H9 (cell line): Measurements from ENCODE around the gene GPD1. TPM values are rescaled to one million over a fixed set of nuclear protein-coding genes. Genes with fewer than 3 reads are reported as not detected.

Experiments
- DNase-seq: peaks from one replicate; pipeline ENCODE4 v3.0.0-alpha.2; 2017
- H2AFZ ChIP-seq: one replicate; pipeline ENCODE4 v1.6.1; 2013; ENCODE audit warnings: mild to moderate bottlenecking, low read length, control low read depth, moderate library complexity
- H2AK5ac ChIP-seq: 2 replicates; pipeline ENCODE4 v1.6.1; 2013; ENCODE audit warnings: low read length, control low read depth, mixed read lengths; ENCODE audit not compliant: insufficient read length
- H2BK120ac ChIP-seq: one replicate; pipeline ENCODE4 v1.6.1; 2013; ENCODE audit warnings: low read depth, mild to moderate bottlenecking, low read length, control low read depth, inconsistent platforms; ENCODE audit not compliant: poor library complexity, severe bottlenecking
- H2BK12ac ChIP-seq: 2 replicates; pipeline ENCODE4 v1.6.1; 2013; ENCODE audit warnings: low read length, control low read depth, mixed read lengths, low read depth; ENCODE audit not compliant: insufficient read length
- H2BK15ac ChIP-seq: 2 replicates; pipeline ENCODE4 v1.6.1; 2013; ENCODE audit warnings: low read depth, low read length, control low read depth
- H2BK20ac ChIP-seq: one replicate; pipeline ENCODE4 v1.6.1; 2013; ENCODE audit warnings: low read depth, mild to moderate bottlenecking, low read length, control low read depth, inconsistent platforms; ENCODE audit not compliant: poor library complexity, severe bottlenecking
- H2BK5ac ChIP-seq: 2 replicates; pipeline ENCODE4 v1.6.1; 2013; ENCODE audit warnings: low read length, control low read depth, mixed read lengths; ENCODE audit not compliant: insufficient read length
- H3K14ac ChIP-seq: 2 replicates; pipeline ENCODE4 v1.6.1; 2013; ENCODE audit warnings: low read length, control low read depth; ENCODE audit not compliant: insufficient read depth
- H3K18ac ChIP-seq: 2 replicates; pipeline ENCODE4 v1.6.1; 2013; ENCODE audit warnings: low read depth, mild to moderate bottlenecking, mixed read lengths, low read length, control low read depth; ENCODE audit not compliant: insufficient read length
- H3K23ac ChIP-seq: 2 replicates; pipeline ENCODE4 v1.6.1; 2013; ENCODE audit warnings: low read length, control low read depth, mixed read lengths, low read depth; ENCODE audit not compliant: insufficient read length
- H3K23me2 ChIP-seq: 2 replicates; pipeline ENCODE4 v1.6.1; 2013; ENCODE audit warnings: low read depth, mild to moderate bottlenecking, mixed read lengths, low read length, control low read depth; ENCODE audit not compliant: insufficient read length, poor library complexity, severe bottlenecking
- H3K27ac ChIP-seq: 2 replicates; pipeline ENCODE4 v1.5.1; 2013; ENCODE audit warnings: low read length, control low read depth, mixed read lengths, low read depth; ENCODE audit not compliant: insufficient read length
- H3K27me3 ChIP-seq: 2 replicates; pipeline ENCODE4 v1.6.1; 2013; ENCODE audit warnings: low read length, control low read depth, inconsistent platforms; ENCODE audit not compliant: insufficient read depth
- H3K4ac ChIP-seq: 2 replicates; pipeline ENCODE4 v1.6.1; 2013; ENCODE audit warnings: low read depth, mild to moderate bottlenecking, control low read depth, inconsistent platforms, low read length, moderate library complexity
- H3K4me1 ChIP-seq: 2 replicates; pipeline ENCODE4 v1.6.1; 2013; ENCODE audit warnings: low read length, control low read depth, inconsistent platforms; ENCODE audit not compliant: insufficient read depth
- H3K4me2 ChIP-seq: 2 replicates; pipeline ENCODE4 v1.6.1; 2013; ENCODE audit warnings: low read length, control low read depth, mixed read lengths; ENCODE audit not compliant: insufficient read length, insufficient read depth
- H3K56ac ChIP-seq: 2 replicates; pipeline ENCODE4 v1.6.1; 2013; ENCODE audit warnings: low read depth, mild to moderate bottlenecking, mixed read lengths, low read length, control low read depth; ENCODE audit not compliant: insufficient read length
- H3K79me1 ChIP-seq: 2 replicates; pipeline ENCODE4 v1.6.1; 2013; ENCODE audit warnings: low read depth, mild to moderate bottlenecking, moderate library complexity, low read length, control low read depth, inconsistent platforms; ENCODE audit not compliant: insufficient read depth, poor library complexity, severe bottlenecking
- H3K79me2 ChIP-seq: 2 replicates; pipeline ENCODE4 v1.6.1; 2013; ENCODE audit warnings: low read length, control low read depth, inconsistent platforms; ENCODE audit not compliant: insufficient read depth
- H3K9ac ChIP-seq: 2 replicates; pipeline ENCODE4 v1.6.1; 2013; ENCODE audit warnings: low read length, control low read depth, mixed read lengths; ENCODE audit not compliant: insufficient read length; ENCODE audit errors: extremely low read depth
- H3K9me3 ChIP-seq: one replicate; pipeline ENCODE4 v1.6.1; 2013; ENCODE audit warnings: low read depth, low read length, inconsistent platforms; ENCODE audit not compliant: control insufficient read depth
- H3T11ph ChIP-seq: one replicate; pipeline ENCODE4 v1.6.1; 2013; ENCODE audit warnings: mild to moderate bottlenecking, low read length, control low read depth, inconsistent platforms
- H4K20me1 ChIP-seq: one replicate; pipeline ENCODE4 v1.6.1; 2013; ENCODE audit not compliant: control insufficient read depth, insufficient read length, insufficient read depth
- H4K5ac ChIP-seq: 2 replicates; pipeline ENCODE4 v1.6.1; 2013; ENCODE audit warnings: low read depth, mild to moderate bottlenecking, mixed read lengths, low read length, control low read depth; ENCODE audit not compliant: insufficient read length
- H4K8ac ChIP-seq: replicated peaks from 2 replicates; pipeline ENCODE4 v1.6.1; 2013; ENCODE audit warnings: low read length, control low read depth, mixed read lengths, low read depth; ENCODE audit not compliant: insufficient read length
- H4K91ac ChIP-seq: 2 replicates; pipeline ENCODE4 v1.6.1; 2013; ENCODE audit warnings: low read depth, mild to moderate bottlenecking, moderate library complexity, mixed read lengths, low read length, control low read depth; ENCODE audit not compliant: insufficient read length
- H3K27ac Mint-ChIP-seq, 3 experiments: 2 replicates in 2 of 3; 3 replicates in 1 of 3; pipeline ENCODE4 v1.8.0; 2020 to 2021; ENCODE audit warnings: mixed read lengths in 3 of 3, mild to moderate bottlenecking in 1 of 3, moderate library complexity in 1 of 3
- H3K27me3 Mint-ChIP-seq: 2 replicates; pipeline ENCODE4 v1.8.0; 2021; ENCODE audit warnings: low read depth, mild to moderate bottlenecking, moderate library complexity, mixed read lengths
- H3K36me3 Mint-ChIP-seq, 3 experiments: 2 replicates in 2 of 3; 3 replicates in 1 of 3; pipeline ENCODE4 v1.8.0; 2020 to 2021; ENCODE audit warnings: low read depth in 3 of 3, mixed read lengths in 3 of 3; ENCODE audit not compliant: insufficient read depth in 1 of 3
- H3K4me1 Mint-ChIP-seq, 2 experiments: 2 replicates each; pipeline ENCODE4 v1.8.0; 2020; ENCODE audit warnings: mixed read lengths in 2 of 2
- H3K4me3 Mint-ChIP-seq, 2 experiments: 2 replicates in 1 of 2; 3 replicates in 1 of 2; pipeline ENCODE4 v1.8.0; 2020 to 2021; ENCODE audit warnings: mild to moderate bottlenecking in 2 of 2, mixed read lengths in 2 of 2, moderate library complexity in 1 of 2
- H3K9me3 Mint-ChIP-seq, 2 experiments: 2 replicates in 1 of 2; 3 replicates in 1 of 2; pipeline ENCODE4 v1.8.0; 2020; ENCODE audit warnings: mild to moderate bottlenecking in 2 of 2, mixed read lengths in 2 of 2, moderate library complexity in 1 of 2
- CTCF ChIP-seq: fragments of 200-600 bp; sonication (generic); conservative IDR thresholded peaks from 3 replicates; pipeline ENCODE4 v1.8.0; 2021; ENCODE audit warnings: antibody characterized with exemption, mild to moderate bottlenecking
- WGBS: extraction: QIAGEN DNeasy Blood & Tissue Kit; methylation state at CpG from one replicate; pipeline ENCODE4 v1.1.7; 2013; ENCODE audit warnings: missing lambda C conversion rate, low lambda C conversion rate, mixed read lengths; ENCODE audit not compliant: insufficient read length; ENCODE audit errors: extremely low coverage; 5-methylcytosine and 5-hydroxymethylcytosine counted together
- long read RNA-seq: library from polyadenylated mRNA; unstranded; transcript quantifications from one replicate; pipeline ENCODE4 v2.0.0, GENCODE V29; 2020
- total RNA-seq: library from RNA; stranded (reverse); gene quantifications from 2 replicates; pipeline ENCODE4 v1.2.1, GENCODE V29; 2021

Gene GPD1
- total RNA-seq, result 0.70 and 1.2 TPM in 2 replicates
- long read RNA-seq, partial matches to known transcripts, result 0 of 3 reads
- long read RNA-seq, other reads (novel, unspliced or antisense), result 2 of 3 reads

GRCh38 chr12:50103767-50104321 lies at the start of gene GPD1:
GPD1 (plus strand) TSS chr12:50104008; CDS start chr12:50104051, 43 bp downstream.
- Histone ChIP-seq H4K8ac (no peak within 1 kb of the TSS), H2BK120ac (no peak within 1 kb of the TSS), H3K23me2 (no peaks in the 10 kb centered on the region), H3K4me2 (no peak within 1 kb of the TSS), H3K23ac (no peak within 1 kb of the TSS), H3K79me1 (no peaks in the 10 kb centered on the region), H3K4me1 (no peaks in the 10 kb centered on the region; the same call in 1 of the 2 replicates), H3K56ac (no peak within 1 kb of the TSS), H3K27ac (no peak within 1 kb of the TSS), H3K14ac (peak within 1 kb of the TSS; percentile 9; the same call in 1 of the 2 replicates), H4K5ac (no peak within 1 kb of the TSS), H4K20me1 (no peaks in the 10 kb centered on the region), H2BK15ac (no peak within 1 kb of the TSS), H4K91ac (no peak within 1 kb of the TSS), H2BK20ac (no peak within 1 kb of the TSS), H3K18ac (no peak within 1 kb of the TSS), H2BK12ac (no peak within 1 kb of the TSS), H3K9ac (no peak within 1 kb of the TSS), H2BK5ac (no peak within 1 kb of the TSS), H3K79me2 (no peaks in the 10 kb centered on the region), H3K4ac (no peak within 1 kb of the TSS), H3T11ph (no peak within 1 kb of the TSS), H2AK5ac (no peak within 1 kb of the TSS), H3K9me3 (no peaks in the 10 kb centered on the region), H2AFZ (no peak within 1 kb of the TSS), H3K27me3 (no peaks in the 10 kb centered on the region)
- Mint-ChIP-seq H3K9me3 (no peaks in the 10 kb centered on the region), H3K27ac (peak within 1 kb of the TSS; percentile 15 to 57 (median 21); a peak in 4 of 7 replicates), H3K4me1 (peaks cover 44 to 46% of the 10 kb centered on the region in 2 experiments), H3K27me3 (peaks cover 4% of the 10 kb centered on the region), H3K4me3 (no peak within 1 kb of the TSS), H3K36me3 (peaks cover 14 to 32% (median 26%) of the 10 kb centered on the region in 3 experiments)
- no CpG with 5 or more reads among the region's 13 CpGs for WGBS
- peak; percentile 76 for DNase-seq
- TF ChIP-seq CTCF, result no peak
